Type B pancreatic cell (in vitro differentiated cells): Measurements from ENCODE around the gene ALOX5. TPM values are rescaled to one million over a fixed set of nuclear protein-coding genes. Genes with fewer than 3 reads are reported as not detected.
"Not testable (repeated sequence)": the region's sequence is repeated elsewhere in the genome, so short reads cannot be mapped to it uniquely, and the experiment has no call there.

Experiments used
- DNase-seq: peaks from one replicate; pipeline ENCODE4 v3.0.0; 2021; ENCODE audit warnings: mixed read lengths; ENCODE audit not compliant: unreplicated experiment; ENCODE audit errors: extremely low spot score
- H3K27ac Mint-ChIP-seq: 2 replicates; pipeline ENCODE4 v1.8.0; 2021; ENCODE audit warnings: mild to moderate bottlenecking, mixed read lengths
- H3K27me3 Mint-ChIP-seq: 2 replicates; pipeline ENCODE4 v1.8.0; 2021; ENCODE audit warnings: mixed read lengths
- H3K36me3 Mint-ChIP-seq: 2 replicates; pipeline ENCODE4 v1.8.0; 2021; ENCODE audit warnings: mixed read lengths
- H3K4me1 Mint-ChIP-seq: one replicate; pipeline ENCODE4 v1.8.0; 2021; ENCODE audit warnings: mixed read lengths; ENCODE audit not compliant: unreplicated experiment
- H3K4me3 Mint-ChIP-seq: 2 replicates; pipeline ENCODE4 v1.8.0; 2021; ENCODE audit warnings: mild to moderate bottlenecking, mixed read lengths
- H3K9me3 Mint-ChIP-seq: 2 replicates; pipeline ENCODE4 v1.8.0; 2021; ENCODE audit warnings: mixed read lengths
- total RNA-seq: library from RNA; stranded (reverse); gene quantifications from 2 replicates; pipeline ENCODE4 v1.2.1, GENCODE V29; 2021; ENCODE audit warnings: low replicate concordance
- TF ChIP-seq, protein P1 (sequence below): fragments of 200-600 bp; sonication (generic); conservative IDR thresholded peaks from 2 replicates; pipeline ENCODE4 v1.5.0; 2021; ENCODE audit warnings: antibody characterized with exemption, mild to moderate bottlenecking

ALOX5 gene
- total RNA-seq, 1 donor from 2014 or later: 7.9 TPM

DNA sequence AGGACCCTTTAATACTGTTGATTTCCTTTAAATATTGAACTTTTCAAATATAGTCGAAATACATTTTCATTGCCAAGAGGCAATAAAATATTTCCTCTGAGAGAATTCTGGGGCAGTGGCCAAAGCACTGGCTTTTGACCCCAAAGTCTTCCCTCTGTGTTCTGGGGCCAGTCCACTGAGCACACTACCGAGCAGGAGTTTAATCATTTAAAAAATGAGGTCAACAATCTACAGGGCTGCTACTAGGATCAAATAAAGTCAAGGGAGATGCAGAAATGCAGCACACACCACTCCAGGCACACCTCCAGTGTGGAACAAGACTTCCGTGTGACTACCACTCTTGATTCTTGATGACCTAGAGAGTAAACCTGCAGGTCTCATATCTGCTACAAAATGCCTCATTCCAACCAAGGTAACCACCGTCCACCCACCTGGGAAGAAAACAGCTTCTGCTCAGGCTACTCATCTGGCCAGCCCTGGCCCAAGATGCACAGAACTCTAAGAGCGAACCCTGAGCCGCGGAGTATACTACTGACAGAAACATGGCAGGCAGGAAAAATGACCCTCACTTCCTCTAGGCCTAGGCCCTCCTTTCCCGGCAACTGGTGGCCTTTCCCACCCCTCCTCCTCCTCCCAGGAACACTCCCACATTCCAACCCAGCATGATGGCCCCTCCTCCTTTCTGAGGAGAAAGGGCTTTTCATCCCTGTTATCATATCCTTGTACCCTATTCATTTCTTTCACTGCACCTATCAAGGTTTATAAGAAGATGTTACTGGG is 97.7 kb downstream of the ALOX5 start:
- Mint-ChIP-seq H3K36me3 (peaks cover 4% of the 10 kb centered on the region), H3K27me3 (no peaks in the 10 kb centered on the region), H3K4me3 (no peak overlapping the region), H3K9me3 (no peaks in the 10 kb centered on the region), H3K27ac (no peak overlapping the region), H3K4me1 (peaks cover 20% of the 10 kb centered on the region)
- DNase-seq: no peak
- TF ChIP-seq, protein P1, sequence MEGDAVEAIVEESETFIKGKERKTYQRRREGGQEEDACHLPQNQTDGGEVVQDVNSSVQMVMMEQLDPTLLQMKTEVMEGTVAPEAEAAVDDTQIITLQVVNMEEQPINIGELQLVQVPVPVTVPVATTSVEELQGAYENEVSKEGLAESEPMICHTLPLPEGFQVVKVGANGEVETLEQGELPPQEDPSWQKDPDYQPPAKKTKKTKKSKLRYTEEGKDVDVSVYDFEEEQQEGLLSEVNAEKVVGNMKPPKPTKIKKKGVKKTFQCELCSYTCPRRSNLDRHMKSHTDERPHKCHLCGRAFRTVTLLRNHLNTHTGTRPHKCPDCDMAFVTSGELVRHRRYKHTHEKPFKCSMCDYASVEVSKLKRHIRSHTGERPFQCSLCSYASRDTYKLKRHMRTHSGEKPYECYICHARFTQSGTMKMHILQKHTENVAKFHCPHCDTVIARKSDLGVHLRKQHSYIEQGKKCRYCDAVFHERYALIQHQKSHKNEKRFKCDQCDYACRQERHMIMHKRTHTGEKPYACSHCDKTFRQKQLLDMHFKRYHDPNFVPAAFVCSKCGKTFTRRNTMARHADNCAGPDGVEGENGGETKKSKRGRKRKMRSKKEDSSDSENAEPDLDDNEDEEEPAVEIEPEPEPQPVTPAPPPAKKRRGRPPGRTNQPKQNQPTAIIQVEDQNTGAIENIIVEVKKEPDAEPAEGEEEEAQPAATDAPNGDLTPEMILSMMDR: no peak

DNA sequence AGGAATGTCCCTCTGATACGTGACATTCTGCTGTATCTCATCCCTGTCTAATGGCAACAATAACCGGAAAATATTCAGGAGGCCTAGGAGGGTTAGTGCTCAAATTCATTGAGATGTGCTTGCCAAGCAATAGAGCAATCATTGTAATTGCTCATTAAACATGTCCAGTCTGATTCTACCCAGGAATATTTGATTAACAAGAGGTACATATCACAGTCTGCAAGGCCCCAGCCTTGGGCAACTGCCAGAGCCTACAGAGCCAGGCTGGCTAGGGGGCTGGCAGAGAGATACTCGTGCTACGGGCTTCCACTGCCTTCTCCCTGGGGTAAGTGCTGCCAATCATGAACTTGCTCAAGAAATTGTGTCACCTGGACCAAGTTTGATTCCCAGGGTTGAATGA is 99.1 kb downstream of the ALOX5 start:
- DNase-seq: no peak
- Mint-ChIP-seq H3K4me1 (peaks cover 20% of the 10 kb centered on the region), H3K4me3 (no peak overlapping the region), H3K36me3 (peaks cover 4% of the 10 kb centered on the region), H3K27me3 (no peaks in the 10 kb centered on the region), H3K9me3 (no peaks in the 10 kb centered on the region), H3K27ac (no peak overlapping the region)
- TF ChIP-seq, protein P1: no peak

DNA sequence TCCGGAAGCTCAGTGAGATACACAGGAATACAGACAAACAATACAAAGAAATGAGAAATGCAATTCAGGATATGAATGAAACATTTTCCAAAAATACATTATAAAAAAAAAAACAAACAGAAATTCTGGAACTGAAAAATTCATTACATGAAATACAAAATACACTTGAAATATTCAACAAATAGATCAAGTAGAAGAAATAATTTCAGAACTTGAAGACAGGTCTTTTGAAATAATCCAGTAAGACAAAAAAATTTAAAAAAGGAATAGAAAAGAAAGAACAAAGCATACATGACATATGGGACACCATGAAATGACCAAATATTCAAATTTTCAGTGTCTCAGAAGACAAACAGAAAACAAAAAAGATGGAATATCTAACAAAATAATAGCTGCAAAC is 102.5 kb downstream of the ALOX5 start:
- TF ChIP-seq, protein P1: no peak
- peaks cover 8% of the 10 kb centered on the region for H3K36me3 Mint-ChIP-seq

DNA sequence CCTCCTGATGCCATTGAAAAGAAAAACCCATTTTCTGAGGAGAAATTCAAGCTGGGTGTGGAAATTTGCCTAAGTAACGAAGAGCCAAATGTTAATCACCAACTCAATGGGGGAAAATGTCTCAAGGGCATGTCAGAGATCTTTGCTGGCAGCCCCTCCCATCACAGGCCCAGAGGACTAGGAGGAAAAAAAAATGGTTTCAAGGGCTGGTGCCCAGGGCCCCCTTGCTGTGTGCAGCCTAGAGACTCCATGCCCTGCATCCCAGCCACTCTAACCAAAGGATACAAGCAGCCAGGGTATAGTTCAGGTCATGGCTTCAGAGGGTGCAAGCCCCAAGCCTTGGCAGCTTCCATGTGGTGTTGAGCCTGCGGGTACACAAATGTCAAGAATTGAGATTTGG is 106.3 kb downstream of the ALOX5 start:
- Mint-ChIP-seq H3K27me3 (no peaks in the 10 kb centered on the region), H3K4me3 (no peak overlapping the region), H3K9me3 (peaks cover 3% of the 10 kb centered on the region), H3K27ac (no peak overlapping the region), H3K36me3 (peaks cover 16% of the 10 kb centered on the region), H3K4me1 (no peaks in the 10 kb centered on the region)
- DNase-seq: no peak
- TF ChIP-seq, protein P1: no peak

More for the DNA sequence above, 102.5 kb downstream of the ALOX5 start:
- DNase-seq: no peak
- H3K27me3 Mint-ChIP-seq: no peaks in the 10 kb centered on the region
- peaks cover 10% of the 10 kb centered on the region for H3K4me1 Mint-ChIP-seq
- no peak overlapping the region for H3K4me3 Mint-ChIP-seq
- H3K27ac Mint-ChIP-seq: no peak overlapping the region
- H3K9me3 Mint-ChIP-seq: no peaks in the 10 kb centered on the region

DNA sequence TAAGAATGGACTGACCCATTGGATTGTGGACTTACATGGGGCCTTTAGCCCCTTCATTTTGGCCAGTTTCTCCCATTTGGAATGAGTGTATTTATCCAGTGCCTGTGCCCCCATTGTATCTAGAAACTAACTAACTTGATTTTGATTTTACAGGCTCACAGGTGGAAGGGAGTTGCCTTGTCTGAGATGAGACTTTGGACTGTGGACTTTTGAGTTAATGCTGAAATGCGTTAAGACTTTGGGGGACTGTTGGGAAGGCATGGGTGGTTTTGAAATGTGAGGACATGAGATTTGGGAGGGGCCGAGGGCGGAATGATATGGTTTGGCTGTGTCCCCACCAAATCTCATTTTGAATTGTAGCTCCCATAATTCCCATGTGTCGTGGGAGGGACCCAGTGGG is 107.1 kb downstream of the ALOX5 start:
- H3K9me3 Mint-ChIP-seq: not testable (repeated sequence)

DNA sequence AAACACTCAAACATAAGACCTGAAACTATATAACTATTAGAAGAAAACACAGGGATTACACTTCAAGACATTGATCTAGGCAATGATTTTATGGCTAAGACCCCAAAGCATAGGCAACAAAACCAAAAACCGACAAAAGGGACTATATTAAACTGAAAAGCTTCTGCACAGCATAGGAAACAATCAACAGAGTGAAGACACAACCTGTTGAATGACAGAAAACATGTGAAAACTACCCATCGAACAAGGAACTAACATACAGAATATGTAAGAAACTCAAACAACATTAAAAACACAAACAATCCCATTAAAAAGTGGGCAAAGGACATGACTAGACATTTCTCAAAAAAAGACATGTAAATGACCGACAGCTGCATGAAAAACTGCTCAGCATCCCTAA is 109.0 kb downstream of the ALOX5 start:
- no peaks in the 10 kb centered on the region for H3K4me1 Mint-ChIP-seq
- DNase-seq: no peak
- no peak overlapping the region for H3K27ac Mint-ChIP-seq
- H3K4me3 Mint-ChIP-seq: no peak overlapping the region
- H3K9me3 Mint-ChIP-seq: peaks cover 3% of the 10 kb centered on the region
- H3K27me3 Mint-ChIP-seq: no peaks in the 10 kb centered on the region
- peaks cover 12% of the 10 kb centered on the region for H3K36me3 Mint-ChIP-seq
- TF ChIP-seq, protein P1: no peak

More for the DNA sequence above, 107.1 kb downstream of the ALOX5 start:
- H3K36me3 Mint-ChIP-seq: peaks cover 12% of the 10 kb centered on the region
- not testable (repeated sequence) for H3K27ac Mint-ChIP-seq, DNase-seq, H3K27me3 Mint-ChIP-seq, H3K4me1 Mint-ChIP-seq, H3K4me3 Mint-ChIP-seq
